ENCODE measurements around the gene AIPL1.

Gene AIPL1

DNA sequence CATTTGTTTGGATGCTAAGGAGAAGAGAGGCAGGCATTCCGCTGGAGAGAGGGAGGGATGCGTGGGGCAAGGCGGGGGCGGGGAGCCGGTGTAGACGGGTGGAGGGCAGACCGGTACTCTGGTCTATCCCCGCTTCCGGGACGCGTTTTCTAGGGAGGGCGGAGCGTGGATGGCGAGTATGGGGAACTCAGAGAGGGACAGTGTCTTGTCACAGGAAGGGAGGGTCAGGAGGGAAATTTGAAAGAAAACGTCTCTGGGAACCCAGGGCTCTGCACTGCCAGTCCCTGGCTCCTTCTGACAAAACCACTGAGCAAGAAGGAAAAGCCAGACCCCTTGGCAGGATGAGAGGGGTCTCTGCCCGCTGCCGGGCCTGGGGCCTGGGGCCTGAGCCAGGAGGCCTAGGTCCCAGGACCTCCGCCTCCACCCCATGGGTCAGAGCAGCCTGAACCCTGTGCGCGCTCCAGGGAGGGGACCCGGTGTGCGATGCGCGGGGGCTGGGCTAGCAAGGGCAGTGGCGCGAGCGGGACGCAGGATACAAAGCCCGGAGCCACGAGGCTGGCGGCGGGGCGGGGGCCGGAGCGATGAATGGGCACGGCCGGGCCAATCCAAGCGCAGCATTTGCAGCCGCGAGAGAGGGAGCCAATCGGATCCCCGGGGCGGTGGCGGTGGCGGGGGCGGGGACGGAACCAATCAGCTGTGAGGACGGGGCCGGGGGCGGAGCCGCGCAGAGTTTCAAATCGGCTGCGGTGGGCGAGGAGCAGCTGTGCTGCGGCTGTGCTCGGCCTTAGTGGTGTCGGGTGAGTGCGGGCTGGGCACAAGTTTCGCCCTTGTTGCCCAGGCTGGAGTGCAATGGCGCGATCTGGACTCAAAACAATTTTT is 9.0 kb upstream of the AIPL1 start, which contains the start of gene PIMREG:
TSS of gene PIMREG (plus strand) at position 764 of the 879 bp plus-strand sequence. CDS start 656 bp downstream, outside the sequence.
- ATAC-seq (peak; percentile 96), DNase-seq (peak; percentile 92 to 94)
- Mint-ChIP-seq H3K9me3 (no peaks in the 10 kb centered on the region), H3K4me1 (peaks cover 17% of the 10 kb centered on the region), H3K27ac (peak within 1 kb of the TSS; percentile 45 to 96), H3K4me3 (peak within 1 kb of the TSS; percentile 92 to 99), H3K27me3 (peaks cover 22% of the 10 kb centered on the region)

DNA sequence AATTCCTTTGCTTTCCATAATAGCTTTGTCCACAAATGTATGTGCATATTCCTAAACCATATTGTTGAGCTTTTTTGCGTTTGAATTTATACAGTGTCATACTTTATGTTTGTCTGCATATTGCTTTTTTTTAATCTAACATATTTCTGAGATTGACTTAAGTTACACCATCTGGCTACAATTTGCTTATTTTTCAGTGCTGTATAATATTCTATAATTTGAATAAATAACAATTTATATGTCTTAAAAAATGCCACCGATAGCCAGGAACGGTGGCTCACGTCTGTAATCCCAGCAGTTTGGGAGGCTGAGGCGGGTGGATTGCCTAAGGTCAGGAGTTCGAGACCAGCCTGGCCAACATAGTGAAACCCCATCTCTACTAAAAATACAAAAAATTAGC is 7.9 kb upstream of the AIPL1 start:
- Mint-ChIP-seq H3K27ac (no peak overlapping the region), H3K4me1 (peaks cover 17% of the 10 kb centered on the region), H3K27me3 (peaks cover 26% of the 10 kb centered on the region), H3K9me3 (no peaks in the 10 kb centered on the region), H3K4me3 (no peak overlapping the region)
- DNase-seq (no peak), ATAC-seq (no peak)

DNA sequence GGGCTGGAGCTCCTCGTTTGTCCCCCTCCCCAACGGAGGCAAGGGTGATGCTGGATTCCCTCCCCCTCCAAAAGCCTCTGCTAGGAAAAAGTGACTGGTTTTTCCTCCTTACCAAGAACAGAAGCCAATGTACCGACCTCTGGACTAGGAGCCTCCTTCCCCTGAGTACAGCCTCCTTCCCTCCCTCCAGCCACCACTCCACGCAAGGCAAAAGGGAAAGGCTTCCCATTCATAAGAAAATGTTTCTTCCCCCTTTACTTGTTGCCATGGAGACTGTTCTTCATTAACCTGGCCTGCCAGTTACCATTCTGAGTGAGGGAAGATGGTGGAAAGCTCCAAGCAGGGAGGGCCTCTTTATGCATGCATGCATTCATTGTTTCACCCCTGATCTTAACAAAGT is 5.0 kb upstream of the AIPL1 start:
- H3K9me3 Mint-ChIP-seq: no peaks in the 10 kb centered on the region
- peaks cover 48% of the 10 kb centered on the region for H3K27me3 Mint-ChIP-seq
- no peak overlapping the region for H3K27ac Mint-ChIP-seq
- DNase-seq (no peak), ATAC-seq (no peak)
- H3K4me3 Mint-ChIP-seq: no peak overlapping the region
- peaks cover 23% of the 10 kb centered on the region for H3K4me1 Mint-ChIP-seq

DNA sequence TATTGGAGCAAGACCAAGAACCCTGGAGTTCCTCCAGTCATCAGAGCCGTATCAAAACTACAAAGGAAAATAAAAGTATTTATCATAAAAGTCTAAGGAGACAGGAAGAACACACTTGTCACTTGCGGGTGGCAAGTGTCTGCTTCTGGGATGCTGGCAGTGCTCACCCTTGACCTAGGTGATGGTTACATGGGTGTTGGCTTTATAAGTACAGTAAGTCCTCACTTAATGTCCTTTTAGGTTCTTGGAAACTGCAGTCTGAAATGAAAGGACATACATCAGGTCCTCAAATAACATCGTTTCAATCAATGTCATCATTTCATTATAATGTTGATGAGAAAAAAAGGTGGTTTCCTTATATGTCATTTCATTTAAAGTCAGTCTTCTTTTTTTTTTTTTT is 3.0 kb upstream of the AIPL1 start:
- peak overlapping the region; percentile 28 to 35 for H3K27ac Mint-ChIP-seq
- no peak overlapping the region for H3K4me3 Mint-ChIP-seq
- no peaks in the 10 kb centered on the region for H3K9me3 Mint-ChIP-seq
- no peak for ATAC-seq
- H3K4me1 Mint-ChIP-seq: peaks cover 6% of the 10 kb centered on the region
- peaks cover 54% of the 10 kb centered on the region for H3K27me3 Mint-ChIP-seq
- no peak for DNase-seq

DNA sequence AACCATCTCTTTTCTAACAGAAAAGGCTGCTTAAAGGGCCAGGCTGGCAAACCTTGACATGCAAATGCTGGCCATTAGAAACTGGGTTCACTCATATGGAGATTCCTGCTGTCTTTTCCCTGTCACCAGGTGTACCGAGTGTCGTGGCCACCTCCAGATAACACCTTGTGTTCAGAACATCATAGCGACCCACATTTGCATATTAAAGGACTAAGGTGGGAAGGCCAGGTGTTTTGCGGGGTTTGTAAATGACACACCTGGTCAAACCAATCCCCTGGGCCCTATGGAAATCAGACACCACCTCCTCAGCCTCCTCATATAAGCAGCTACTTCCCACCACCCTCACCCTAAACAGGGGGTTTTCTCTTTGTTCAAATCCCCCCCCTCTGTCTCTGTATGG is 2.5 kb upstream of the AIPL1 start:
- H3K9me3 Mint-ChIP-seq: no peaks in the 10 kb centered on the region
- no peak overlapping the region for H3K4me3 Mint-ChIP-seq
- ATAC-seq (no peak), DNase-seq (no peak)
- peak overlapping the region in 1 of 2 donors; percentile 35 for H3K27ac Mint-ChIP-seq
- H3K27me3 Mint-ChIP-seq: peaks cover 56% of the 10 kb centered on the region
- peaks cover 6% of the 10 kb centered on the region for H3K4me1 Mint-ChIP-seq

DNA sequence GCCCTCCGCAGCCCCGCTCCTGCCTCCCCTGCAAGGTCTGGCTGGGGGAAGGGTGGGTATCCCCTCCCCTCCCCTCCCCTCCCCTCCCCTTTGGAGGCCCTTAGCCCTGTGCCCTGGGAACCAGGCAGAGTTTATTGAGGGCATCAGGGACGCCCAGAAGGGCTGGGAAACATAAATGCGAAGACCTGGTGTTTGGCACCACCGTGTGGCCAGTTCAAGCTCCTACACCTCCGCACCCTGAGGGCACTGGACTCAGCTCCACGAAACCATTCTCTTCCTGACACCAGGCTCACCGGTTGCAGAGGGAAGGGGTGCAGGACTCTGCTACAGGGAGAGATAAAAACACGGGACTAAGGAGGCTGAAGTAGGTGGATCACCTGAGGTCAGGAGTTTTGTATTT is 1.0 kb upstream of the AIPL1 start:
- no peak overlapping the region for H3K4me3 Mint-ChIP-seq
- DNase-seq (peak; percentile 45 to 56), ATAC-seq (peak; percentile 93)
- peaks cover 65% of the 10 kb centered on the region for H3K27me3 Mint-ChIP-seq
- no peak overlapping the region for H3K27ac Mint-ChIP-seq
- H3K4me1 Mint-ChIP-seq: peaks cover 6% of the 10 kb centered on the region
- peaks cover 7 to 8% of the 10 kb centered on the region in 2 donors for H3K9me3 Mint-ChIP-seq

DNA sequence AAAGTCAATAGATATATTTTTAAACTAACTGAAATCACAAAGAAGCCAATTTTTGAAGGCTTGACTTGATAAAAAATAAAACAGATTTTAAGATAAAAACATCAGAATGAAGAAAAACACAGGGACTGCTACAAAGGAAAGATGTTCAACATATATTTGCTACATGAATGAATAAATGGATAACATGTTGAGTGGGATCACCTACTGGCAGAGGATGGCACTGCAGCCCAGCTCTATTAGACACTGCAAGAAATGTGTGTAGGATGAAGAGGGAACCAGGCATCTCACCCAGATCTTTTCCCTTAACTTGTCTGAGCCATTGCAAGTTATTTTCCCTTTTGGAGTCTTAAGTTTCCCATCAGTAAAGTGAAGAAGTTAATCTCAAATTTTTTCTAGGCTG is 4.2 kb downstream of the AIPL1 start:
- Mint-ChIP-seq H3K27me3 (peaks cover 40% of the 10 kb centered on the region), H3K4me3 (no peak overlapping the region), H3K27ac (no peak overlapping the region), H3K4me1 (peaks cover 23% of the 10 kb centered on the region), H3K9me3 (peaks cover 13 to 16% of the 10 kb centered on the region in 2 donors)
- ATAC-seq (no peak), DNase-seq (no peak)

DNA sequence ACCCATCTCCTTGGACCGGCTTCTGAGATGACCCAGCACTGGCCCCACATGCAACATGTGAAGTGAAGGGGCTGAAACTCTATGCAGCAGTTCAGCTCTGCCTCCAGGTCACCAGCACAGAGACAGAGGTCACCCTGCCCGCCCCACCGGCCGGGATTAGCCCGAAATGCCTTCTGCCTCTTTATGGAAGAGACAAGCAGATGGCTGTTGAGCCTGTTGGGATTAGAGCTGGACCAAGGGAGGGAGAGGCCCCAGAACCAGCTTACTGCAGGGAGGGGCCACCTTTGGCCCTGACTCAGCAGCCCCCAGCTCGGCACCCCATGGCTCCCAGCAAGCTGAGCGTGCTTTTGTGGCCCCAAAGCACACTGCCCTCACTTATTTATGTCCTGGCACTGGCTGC is 5.7 kb downstream of the AIPL1 start:
- Mint-ChIP-seq H3K4me3 (no peak overlapping the region), H3K9me3 (peaks cover 13 to 16% of the 10 kb centered on the region in 2 donors), H3K27ac (no peak overlapping the region), H3K27me3 (peaks cover 50% of the 10 kb centered on the region), H3K4me1 (peaks cover 23% of the 10 kb centered on the region)
- no peak for DNase-seq
- no peak for ATAC-seq

DNA sequence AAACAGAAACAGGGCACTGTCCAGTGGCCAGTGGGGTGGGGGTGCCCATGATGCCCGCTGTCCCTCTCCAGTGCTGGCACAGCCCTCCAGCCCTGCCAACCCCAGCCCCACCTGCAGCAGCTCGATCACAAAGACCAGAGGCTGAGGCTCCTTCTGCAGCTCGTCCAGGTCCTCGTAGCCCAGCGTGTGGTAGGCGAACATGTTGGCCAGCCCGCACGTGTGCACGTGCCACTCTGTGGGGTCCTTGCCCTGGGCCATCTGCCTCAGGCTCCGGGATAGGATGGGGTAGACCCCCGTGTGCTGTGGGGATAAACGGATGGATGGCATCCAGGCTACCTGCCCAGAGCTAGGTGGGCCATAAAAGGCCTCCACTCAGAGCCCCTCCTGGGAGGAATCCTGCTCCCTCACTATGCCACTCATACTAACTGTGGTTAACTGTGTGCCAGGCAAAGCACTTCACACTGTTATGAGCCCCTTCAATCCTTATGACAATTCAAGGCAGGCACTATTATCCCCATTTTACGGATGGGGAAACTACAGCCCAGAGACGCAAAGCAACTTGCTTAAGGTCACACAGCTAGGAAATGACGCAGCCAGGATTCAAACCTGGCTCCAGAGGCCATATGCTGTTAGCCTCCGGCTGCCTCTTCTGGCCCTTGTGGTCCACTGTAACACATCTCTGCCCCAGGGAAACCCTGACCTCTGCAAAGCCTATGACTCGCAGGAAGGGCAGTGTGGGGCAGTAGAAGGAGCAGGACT is 6.5 kb downstream of the AIPL1 start:
- ATAC-seq (no peak), DNase-seq (no peak)
- Mint-ChIP-seq H3K9me3 (peaks cover 13 to 16% of the 10 kb centered on the region in 2 donors), H3K4me1 (peaks cover 23% of the 10 kb centered on the region), H3K27ac (no peak overlapping the region), H3K4me3 (peak overlapping the region in 1 of 2 donors; percentile 16), H3K27me3 (peaks cover 50% of the 10 kb centered on the region)

DNA sequence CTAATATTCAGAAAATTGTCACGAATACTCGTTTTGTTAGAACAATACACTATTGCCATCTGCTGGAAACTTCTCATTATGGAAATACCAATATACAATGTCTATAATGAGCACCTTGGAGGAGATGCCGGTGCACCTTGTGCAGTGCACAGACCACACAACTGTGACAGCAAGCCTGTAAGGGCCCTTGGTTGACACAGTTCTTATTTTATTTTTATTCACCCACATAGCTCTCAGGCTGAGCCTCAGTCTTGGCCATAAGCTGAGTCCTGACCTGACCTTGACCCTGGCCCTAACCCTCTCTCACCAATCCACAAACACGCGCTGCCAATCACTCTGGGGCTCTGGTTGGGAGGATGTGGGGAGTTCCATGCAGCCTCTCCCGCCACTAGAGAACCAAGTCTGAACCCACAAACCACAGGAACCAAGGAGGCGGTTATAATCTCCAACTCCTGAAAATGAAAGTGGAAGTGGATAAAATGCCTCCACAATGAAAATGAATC is 7.6 kb downstream of the AIPL1 start:
- peaks cover 13 to 16% of the 10 kb centered on the region in 2 donors for H3K9me3 Mint-ChIP-seq
- ATAC-seq: peak; percentile 92
- peaks cover 23% of the 10 kb centered on the region for H3K4me1 Mint-ChIP-seq
- peak overlapping the region in 1 of 2 donors; percentile 32 for H3K27ac Mint-ChIP-seq
- peak overlapping the region; percentile 8 to 38 for H3K4me3 Mint-ChIP-seq
- peak; percentile 62 to 78 for DNase-seq
- peaks cover 55% of the 10 kb centered on the region for H3K27me3 Mint-ChIP-seq

DNA sequence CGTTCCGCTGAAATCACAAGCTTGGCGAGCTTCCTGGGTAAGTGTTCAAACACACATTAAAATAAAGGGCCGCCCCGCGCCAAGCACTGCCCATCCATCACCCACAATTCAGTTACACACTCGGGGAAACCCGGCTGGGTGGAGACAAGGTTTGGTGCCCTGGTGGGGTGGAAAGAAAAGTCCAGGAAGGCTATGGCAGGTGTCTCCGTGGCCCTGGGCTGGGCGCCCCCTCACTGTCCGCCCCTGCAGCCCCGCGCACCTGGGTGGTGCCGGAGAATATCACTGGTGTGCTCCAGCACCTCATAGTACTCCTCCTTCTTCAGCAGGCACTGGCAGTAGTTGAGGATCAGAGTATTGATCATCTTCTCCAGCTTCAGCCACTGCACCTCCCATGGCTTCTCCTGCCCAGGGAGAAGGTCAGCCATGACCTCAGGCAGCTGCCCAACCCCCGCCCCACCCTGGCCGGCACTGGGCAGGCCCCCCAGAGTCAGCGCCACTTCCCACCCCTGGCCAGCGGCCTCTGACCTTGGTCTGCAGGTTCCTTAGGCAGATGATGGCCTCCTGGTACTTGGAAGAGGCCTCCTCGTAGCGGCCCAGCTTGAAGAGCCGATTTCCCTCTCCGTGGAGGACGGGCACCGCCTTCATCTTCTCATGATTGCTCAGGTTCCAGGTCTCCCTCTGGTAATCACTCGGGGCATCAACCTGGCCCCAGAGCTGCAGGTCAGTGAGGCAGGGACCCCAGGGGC is 8.4 kb downstream of the AIPL1 start:
- Mint-ChIP-seq H3K4me1 (peaks cover 30% of the 10 kb centered on the region), H3K27me3 (peaks cover 56% of the 10 kb centered on the region), H3K9me3 (peaks cover 8 to 10% of the 10 kb centered on the region in 2 donors), H3K27ac (no peak overlapping the region), H3K4me3 (no peak overlapping the region)
- ATAC-seq (no peak), DNase-seq (no peak)

DNA sequence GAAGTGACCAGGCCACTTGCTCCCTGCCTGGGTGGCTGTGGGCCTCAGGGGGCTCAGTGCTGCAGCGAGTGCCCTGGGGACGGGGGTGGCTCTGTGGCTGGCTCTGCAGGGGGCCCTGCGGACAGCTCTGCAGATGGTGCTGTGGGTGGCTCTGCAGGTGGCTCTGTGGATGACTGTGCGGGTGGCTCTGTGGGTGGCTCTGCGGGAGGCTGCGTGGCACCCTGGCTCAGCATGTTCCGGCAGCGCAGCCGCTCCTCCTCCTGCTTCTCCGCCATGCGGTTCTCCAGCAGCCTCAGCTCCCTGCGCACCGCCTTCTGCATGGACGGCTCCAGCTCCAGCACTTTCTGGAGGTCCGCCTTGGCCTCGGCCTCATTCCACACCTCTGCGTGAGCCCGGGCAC is 9.5 kb downstream of the AIPL1 start:
- DNase-seq (no peak), ATAC-seq (no peak)
- Mint-ChIP-seq H3K27me3 (peaks cover 65% of the 10 kb centered on the region), H3K4me1 (peaks cover 32% of the 10 kb centered on the region), H3K4me3 (no peak overlapping the region), H3K9me3 (peaks cover 5 to 8% of the 10 kb centered on the region in 2 donors), H3K27ac (no peak overlapping the region)

DNA sequence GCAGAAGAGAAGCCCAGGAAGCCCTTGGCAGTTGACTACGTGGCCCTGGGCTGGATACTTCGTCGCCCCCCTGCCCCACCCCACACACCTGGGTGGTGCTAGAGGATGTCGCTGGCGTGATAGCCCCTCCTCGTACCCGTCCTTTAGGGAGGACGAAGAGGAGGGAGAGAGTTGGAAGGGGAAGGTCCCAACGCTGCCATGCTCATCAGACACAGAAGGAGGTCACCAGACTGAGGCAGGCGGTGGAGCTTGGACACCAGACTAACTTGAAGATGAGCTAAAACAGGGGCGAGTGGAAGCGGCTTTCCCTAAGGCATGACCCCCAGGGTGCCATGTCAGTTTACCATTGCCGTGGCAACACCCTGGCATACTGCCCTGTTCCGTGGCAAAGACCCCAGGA is 11.0 kb downstream of the AIPL1 start:
- ATAC-seq (no peak), DNase-seq (no peak)
- peaks cover 32% of the 10 kb centered on the region for H3K4me1 Mint-ChIP-seq
- H3K4me3 Mint-ChIP-seq: no peak overlapping the region
- H3K27ac Mint-ChIP-seq: no peak overlapping the region
- H3K9me3 Mint-ChIP-seq: no peaks in the 10 kb centered on the region
- H3K27me3 Mint-ChIP-seq: peaks cover 73% of the 10 kb centered on the region

DNA sequence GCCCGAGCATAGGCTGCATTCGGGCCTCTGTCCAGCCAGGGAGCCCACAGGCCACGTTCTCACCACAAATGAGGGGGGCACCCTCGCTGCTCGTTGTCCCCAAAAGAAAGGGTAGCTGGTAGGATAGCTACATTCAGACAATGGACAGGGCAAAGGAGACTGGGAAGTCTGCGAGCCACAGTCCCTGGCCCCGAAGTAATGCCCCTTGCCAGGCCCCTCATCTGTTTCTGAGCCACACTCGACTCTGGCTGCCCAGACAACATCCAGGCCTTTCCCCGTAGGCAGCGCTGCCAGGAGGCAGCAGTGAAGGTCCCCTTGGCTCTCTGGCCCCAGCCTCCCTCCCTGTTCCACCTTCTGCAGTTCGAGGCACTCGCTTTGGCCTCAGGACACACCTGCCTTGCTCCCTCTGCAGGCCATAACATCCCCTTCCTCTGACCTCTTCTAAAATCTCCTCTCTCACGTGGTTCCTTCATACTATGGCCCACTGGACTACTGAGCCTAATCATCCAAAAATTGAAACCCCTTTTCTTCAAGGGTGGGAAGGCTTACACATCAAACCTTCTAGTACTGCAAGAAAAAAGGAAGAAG is 12.2 kb downstream of the AIPL1 start:
- no peak for DNase-seq
- ATAC-seq: no peak
- Mint-ChIP-seq H3K4me3 (no peak overlapping the region), H3K9me3 (no peaks in the 10 kb centered on the region), H3K27me3 (peaks cover 74% of the 10 kb centered on the region), H3K27ac (no peak overlapping the region), H3K4me1 (peaks cover 25% of the 10 kb centered on the region)
